GM23248 (cell line): ENCODE measurements around the gene ASB2.

ENCODE experiments used
- EZH2 ChIP-seq: fragments of 200-600 bp; sonication (generic); IDR thresholded peaks from 2 replicates; pipeline ENCODE4 v1.6.1; 2018; ENCODE audit warnings: antibody characterized with exemption, mild to moderate bottlenecking; ENCODE audit not compliant: insufficient read depth, poor library complexity, severe bottlenecking
- EZH2phosphoT487 ChIP-seq: fragments of 200-600 bp; sonication (generic); IDR thresholded peaks from 2 replicates; pipeline ENCODE4 v1.6.1; 2018; ENCODE audit warnings: antibody characterized with exemption, moderate library complexity, mild to moderate bottlenecking, low read depth; ENCODE audit not compliant: insufficient read depth

DNA sequence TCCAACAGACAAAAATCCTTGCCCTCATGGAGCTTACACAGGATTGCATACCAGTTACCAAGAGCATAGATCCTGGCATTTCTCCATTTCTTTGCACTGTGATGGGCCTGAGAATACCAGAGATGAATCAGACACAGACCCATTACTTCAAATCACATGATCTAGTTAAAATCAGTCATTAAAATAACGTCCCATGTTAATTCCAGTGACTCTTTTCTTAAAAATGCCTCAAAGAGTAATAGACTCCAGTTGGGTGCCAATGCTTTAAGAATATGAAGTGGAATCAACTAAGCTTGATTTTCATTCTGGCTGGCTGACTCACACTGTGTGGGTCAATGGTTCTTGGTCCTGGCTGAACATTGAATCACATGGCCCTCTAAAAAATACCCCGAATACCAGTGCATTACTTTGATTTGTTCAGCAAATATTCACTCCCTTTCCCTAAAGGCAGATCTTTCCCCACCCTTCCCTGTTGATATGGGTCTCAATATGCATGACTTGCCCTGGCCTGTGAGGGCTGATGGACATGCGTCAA is 11.0 kb downstream of the ASB2 start:
- no peak for TF ChIP-seq EZH2phosphoT487
- no peak for TF ChIP-seq EZH2
